Suprapubic skin (tissue), 4 donors: ENCODE measurements around the gene SYNE1.

Experiments used
- POLR2A ChIP-seq, 2 donors: fragments of 450-650 bp; IDR thresholded peaks; one replicate each; pipeline ENCODE4 v1.6.1; 2017; ENCODE audit warnings: antibody characterized with exemption in 2 of 2, mild to moderate bottlenecking in 2 of 2, moderate library complexity in 2 of 2
- POLR2AphosphoS5 ChIP-seq, 3 donors: sonication (generic); formaldehyde crosslinking; IDR thresholded peaks; one replicate each; pipeline ENCODE4 v1.6.1; 2017; ENCODE audit warnings: antibody characterized with exemption in 3 of 3
- TF ChIP-seq, protein P1 (sequence below), 2 donors: fragments of 200-600 bp in 1 of 2; fragments of 450-650 bp in 1 of 2; sonication (generic) in 1 of 2; IDR thresholded peaks; one replicate each; pipeline ENCODE4 v1.5.1; 2016 to 2019; ENCODE audit warnings: antibody characterized with exemption in 2 of 2, mild to moderate bottlenecking in 1 of 2, moderate library complexity in 1 of 2

DNA sequence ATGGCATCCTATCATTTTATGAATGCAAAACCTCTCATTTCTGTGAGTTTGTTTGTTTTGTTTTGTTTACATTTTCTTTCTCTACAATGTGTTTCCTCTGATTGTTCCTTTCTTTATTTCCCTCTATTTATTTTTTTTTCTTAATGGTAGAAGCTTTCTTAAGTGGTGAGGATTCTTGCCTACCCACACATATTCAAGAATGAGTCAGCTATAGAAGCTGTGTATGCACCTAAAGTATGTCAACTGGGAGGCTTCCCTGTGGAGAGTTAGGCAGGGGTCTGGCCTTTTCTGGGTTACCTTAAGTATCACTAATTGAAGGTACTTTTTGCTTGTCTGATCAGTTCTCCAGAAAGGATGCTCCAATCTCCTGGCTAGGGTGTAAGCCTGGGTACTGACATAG is 475.7 kb downstream of the SYNE1 start:
- TF ChIP-seq POLR2AphosphoS5 (IDR thresholded peaks at IDR 0.05) (no peak), POLR2A (IDR thresholded peaks at IDR 0.05) (no peak)
- TF ChIP-seq, protein P1, sequence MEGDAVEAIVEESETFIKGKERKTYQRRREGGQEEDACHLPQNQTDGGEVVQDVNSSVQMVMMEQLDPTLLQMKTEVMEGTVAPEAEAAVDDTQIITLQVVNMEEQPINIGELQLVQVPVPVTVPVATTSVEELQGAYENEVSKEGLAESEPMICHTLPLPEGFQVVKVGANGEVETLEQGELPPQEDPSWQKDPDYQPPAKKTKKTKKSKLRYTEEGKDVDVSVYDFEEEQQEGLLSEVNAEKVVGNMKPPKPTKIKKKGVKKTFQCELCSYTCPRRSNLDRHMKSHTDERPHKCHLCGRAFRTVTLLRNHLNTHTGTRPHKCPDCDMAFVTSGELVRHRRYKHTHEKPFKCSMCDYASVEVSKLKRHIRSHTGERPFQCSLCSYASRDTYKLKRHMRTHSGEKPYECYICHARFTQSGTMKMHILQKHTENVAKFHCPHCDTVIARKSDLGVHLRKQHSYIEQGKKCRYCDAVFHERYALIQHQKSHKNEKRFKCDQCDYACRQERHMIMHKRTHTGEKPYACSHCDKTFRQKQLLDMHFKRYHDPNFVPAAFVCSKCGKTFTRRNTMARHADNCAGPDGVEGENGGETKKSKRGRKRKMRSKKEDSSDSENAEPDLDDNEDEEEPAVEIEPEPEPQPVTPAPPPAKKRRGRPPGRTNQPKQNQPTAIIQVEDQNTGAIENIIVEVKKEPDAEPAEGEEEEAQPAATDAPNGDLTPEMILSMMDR (IDR thresholded peaks at IDR 0.05): no peak
